HG02571 (cell line): ENCODE results near the gene LMF1.

ENCODE experiments used
- ATAC-seq: cut with Tn5 transposase; IDR thresholded peaks from one replicate; pipeline ENCODE4 v1.9.1; 2021; ENCODE audit warnings: mild to moderate bottlenecking, moderate library complexity; ENCODE audit not compliant: unreplicated experiment

LMF1 gene

GRCh38 chr16:1003391-1004347 is 32.9 kb upstream of the LMF1 start:
- no peak for ATAC-seq

GRCh38 chr16:1002399-1003166 is 31.8 kb upstream of the LMF1 start:
- no peak for ATAC-seq

GRCh38 chr16:1001096-1001495 is 30.3 kb upstream of the LMF1 start:
- no peak for ATAC-seq

- ATAC-seq = no peak
Measured at GRCh38 chr16:1000608-1001007, 29.8 kb upstream of the LMF1 start.

GRCh38 chr16:999677-1000076 is 28.9 kb upstream of the LMF1 start:
- no peak for ATAC-seq

- no peak for ATAC-seq
Measured at GRCh38 chr16:998615-999014, 27.8 kb upstream of the LMF1 start.

- ATAC-seq = no peak
Measured at GRCh38 chr16:998211-998610, 27.4 kb upstream of the LMF1 start.

- no peak for ATAC-seq
Measured at GRCh38 chr16:997440-998051, 26.8 kb upstream of the LMF1 start.

GRCh38 chr16:996681-997080 is 25.9 kb upstream of the LMF1 start:
- ATAC-seq = no peak

GRCh38 chr16:995783-996182 is 25.0 kb upstream of the LMF1 start:
- no peak for ATAC-seq

- no peak for ATAC-seq
Measured at GRCh38 chr16:995087-995486, 24.3 kb upstream of the LMF1 start.

- no peak for ATAC-seq
Measured at GRCh38 chr16:993731-994130, 22.9 kb upstream of the LMF1 start.

- no peak for ATAC-seq
Measured at GRCh38 chr16:991773-992172, 21.0 kb upstream of the LMF1 start.

- ATAC-seq = no peak
Measured at GRCh38 chr16:991345-991744, 20.6 kb upstream of the LMF1 start.

GRCh38 chr16:990516-991291 is 19.9 kb upstream of the LMF1 start:
- no peak for ATAC-seq

- ATAC-seq = no peak
Measured at GRCh38 chr16:989354-989814, 18.6 kb upstream of the LMF1 start.

- no peak for ATAC-seq
Measured at GRCh38 chr16:988471-989353, 17.9 kb upstream of the LMF1 start.

- ATAC-seq = no peak
Measured at GRCh38 chr16:987906-988305, 17.1 kb upstream of the LMF1 start.

GRCh38 chr16:986925-987582 is 16.3 kb upstream of the LMF1 start:
- ATAC-seq = no peak
